GM13977 (cell line): ENCODE results near the gene N4BP3.
A peak's percentile ranks its signal among the peaks of the same experiment; 100 is the strongest.
"Not testable (repeated sequence)": the region's sequence is repeated elsewhere in the genome, so short reads cannot be mapped to it uniquely, and the experiment has no call there.

ENCODE experiments used
- DNase-seq: peaks from one replicate; pipeline ENCODE4 v3.0.0; 2012; ENCODE audit warnings: low spot score
- CTCF ChIP-seq: IDR thresholded peaks from 2 replicates; pipeline ENCODE4 v1.5.1; 2012; ENCODE audit warnings: mild to moderate bottlenecking, control low read depth; ENCODE audit not compliant: insufficient read depth; ENCODE audit errors: extremely low read depth, missing control alignments
- in situ Hi-C: fragments of 300-500 bp; cut with MboI; formaldehyde crosslinking; loops from one replicate; pipeline ENCODE4 v1.12.0; 2022; ENCODE audit warnings: low sequenced_read_pairs, low pct_unique_long_range_greater_than_20kb, mixed read lengths, inconsistent platforms; ENCODE audit not compliant: unreplicated experiment

Gene N4BP3

GRCh38 chr5:178125253-178125906 is 12.0 kb downstream of the N4BP3 start:
- in situ Hi-C loops, result no loop called here
- no peak for DNase-seq

DNA sequence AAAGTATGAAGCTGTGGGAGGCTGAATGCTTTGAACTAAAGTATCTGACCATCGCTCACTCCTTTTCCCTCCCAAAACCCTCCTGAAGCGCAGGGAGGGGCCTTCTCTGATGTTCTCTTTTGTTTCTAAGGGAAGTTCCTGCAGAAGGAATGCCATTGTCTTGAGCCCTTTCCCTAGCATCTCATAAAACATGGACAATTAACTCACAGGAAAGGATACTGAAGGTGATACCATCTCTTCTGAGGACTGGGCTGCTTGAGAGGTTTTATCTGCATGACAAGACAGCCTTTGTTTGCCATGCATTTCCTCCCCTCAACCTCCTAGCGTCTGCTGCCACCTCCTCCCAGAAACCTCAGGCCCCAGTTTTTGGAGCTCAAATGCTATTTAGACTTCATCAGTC is 13.2 kb downstream of the N4BP3 start:
- DNase-seq, result no peak
- no peak for TF ChIP-seq CTCF
- in situ Hi-C loops, result no loop called here

More at GRCh38 chr5:178125253-178125906, 12.0 kb downstream of the N4BP3 start:
- TF ChIP-seq CTCF, result no peak

DNA sequence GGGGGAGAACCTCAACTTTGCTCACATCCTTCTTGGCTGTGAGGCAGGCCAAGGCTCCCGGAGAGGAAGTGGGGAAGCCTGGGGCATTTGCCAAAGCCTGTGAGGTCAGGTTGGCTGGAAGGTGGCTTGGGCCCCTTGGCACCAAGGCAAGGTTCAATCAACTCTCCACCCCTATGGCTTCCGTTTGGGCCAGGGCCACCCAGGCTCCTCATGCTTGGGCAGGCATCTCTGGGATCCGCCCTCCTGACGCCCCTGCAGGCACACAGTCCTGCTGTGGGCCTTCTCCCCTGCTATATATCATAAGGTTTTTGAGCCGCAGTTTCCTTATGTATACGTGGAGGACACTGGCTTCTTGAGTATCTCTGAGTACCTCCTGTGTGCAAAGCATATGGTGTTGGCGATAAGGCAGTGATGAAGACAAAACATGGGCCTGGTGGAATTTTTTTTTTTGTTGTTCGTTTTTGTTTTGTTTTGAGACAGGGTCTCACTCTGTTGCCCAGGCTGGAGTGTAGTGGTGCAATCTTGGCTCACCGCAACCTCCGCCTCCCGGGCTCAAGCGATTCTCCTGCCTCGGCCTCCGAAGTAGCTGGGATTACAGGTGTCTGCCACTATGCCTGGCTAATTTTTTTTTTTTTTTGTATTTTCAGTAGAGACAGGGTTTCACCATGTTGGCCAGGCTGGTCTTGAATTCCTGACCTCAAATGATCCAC is 14.1 kb downstream of the N4BP3 start:
- in situ Hi-C loops, DNase-seq: not testable (repeated sequence)

DNA sequence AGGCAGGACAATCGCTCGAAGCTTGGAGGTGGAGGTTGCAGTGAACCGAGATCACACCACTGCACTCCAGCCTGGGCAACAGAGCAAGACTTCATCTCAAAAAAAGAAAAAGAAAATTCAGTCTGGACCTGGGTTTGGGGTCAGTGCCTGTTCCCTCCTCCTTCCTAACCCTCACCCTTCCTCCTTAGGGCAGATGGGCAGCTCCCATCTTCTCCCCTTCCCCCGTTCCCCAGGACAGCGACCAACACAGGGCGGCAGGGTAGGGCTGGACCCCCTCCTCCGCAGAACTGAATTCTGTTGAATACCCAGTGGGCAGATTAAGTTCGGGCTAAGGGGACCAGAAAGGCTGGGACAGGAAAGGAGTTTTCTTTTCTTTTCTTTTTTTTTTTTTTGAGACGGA is 16.0 kb downstream of the N4BP3 start:
- in situ Hi-C loops, result no loop called here
- TF ChIP-seq CTCF, result no peak
- no peak for DNase-seq

- in situ Hi-C loops, DNase-seq: not testable (repeated sequence)
These were observed 16.9 kb downstream of the N4BP3 start for GRCh38 chr5:178130234-178130575.

DNA sequence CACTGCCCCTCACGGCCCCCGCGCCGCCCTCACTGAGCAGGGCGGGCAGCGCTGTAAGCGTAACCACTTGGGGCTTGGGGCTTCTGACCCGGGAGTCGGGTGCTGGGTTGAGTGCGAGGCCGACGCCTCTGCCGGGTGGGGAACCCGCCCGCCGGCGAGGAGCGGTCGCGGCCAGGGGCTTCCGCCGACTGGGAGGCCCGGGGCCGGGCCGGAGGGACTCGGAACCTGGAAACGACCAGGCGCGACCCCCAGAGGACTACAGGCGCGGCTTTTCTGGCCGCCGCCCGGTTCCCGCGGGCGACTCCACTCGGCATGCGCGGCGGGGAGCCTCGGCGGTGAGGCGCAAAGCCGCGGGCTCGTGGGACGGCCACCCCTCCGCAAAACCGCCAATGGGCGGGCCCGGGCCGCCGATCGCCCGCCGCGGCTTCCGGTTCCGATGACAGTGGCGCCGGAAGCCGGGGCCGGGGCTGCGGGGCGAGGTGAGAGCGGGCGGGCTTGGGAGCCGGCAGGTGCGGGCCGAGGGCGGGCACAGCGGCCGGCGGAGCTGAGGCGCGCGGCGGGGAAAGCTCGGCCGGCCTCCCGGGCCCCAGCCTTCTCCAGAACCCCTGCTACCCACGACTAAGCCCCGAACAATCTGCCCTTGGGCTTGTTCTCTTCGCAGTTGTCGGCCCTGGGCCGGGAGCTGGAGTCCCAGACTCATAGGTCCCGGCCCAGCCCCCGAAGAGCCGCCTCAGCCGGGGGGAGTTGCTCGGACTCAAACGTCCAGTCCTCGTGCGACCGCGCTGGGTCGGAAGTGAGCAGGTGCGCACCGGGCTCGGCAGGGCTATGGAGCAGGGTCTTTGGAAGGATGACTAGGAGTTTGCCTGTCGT is 17.5 kb downstream of the N4BP3 start, which contains the start of gene RMND5B:
Gene RMND5B, plus strand, starts transcription at position 439 of the 870 bp plus-strand sequence. CDS start 7,106 bp downstream, outside the sequence.
- peak; percentile 95 for DNase-seq
- in situ Hi-C loops, result no loop called here

More for the DNA sequence above, 17.5 kb downstream of the N4BP3 start, which contains the start of gene RMND5B:
- TF ChIP-seq CTCF, result no peak
